Testis (tissue), 2 donors: ENCODE data around the gene SYF2.
"Not testable (repeated sequence)": the region's sequence is repeated elsewhere in the genome, so short reads cannot be mapped to it uniquely, and the experiment has no call there.

Source experiments
- CTCF ChIP-seq, 3 experiments: fragments of 450-650 bp in 2 of 3; fragments of 200-600 bp in 1 of 3; sonication (generic) in 1 of 3; IDR thresholded peaks; one replicate each; pipeline ENCODE4 v1.5.1; 2016 to 2019; ENCODE audit warnings: antibody characterized with exemption in 3 of 3, mild to moderate bottlenecking in 2 of 3, moderate library complexity in 1 of 3
- POLR2A ChIP-seq: fragments of 450-650 bp; IDR thresholded peaks from one replicate; pipeline ENCODE4 v1.6.1; 2017; ENCODE audit warnings: antibody characterized with exemption, mild to moderate bottlenecking, moderate library complexity

GRCh38 chr1:25279693-25280111 lies 47.4 kb upstream of the SYF2 start:
- TF ChIP-seq CTCF (IDR thresholded peaks at IDR 0.05); POLR2A: not testable (repeated sequence)
